Liver (tissue), 3 donors: ENCODE data around the gene CACNG4.

Source experiments
- EGR1 ChIP-seq, 2 donors: IDR thresholded peaks; 2 replicates each; pipeline ENCODE4 v1.6.1; 2016 to 2018; ENCODE audit warnings: antibody characterized with exemption in 2 of 2, low read depth in 2 of 2
- FOXA1 ChIP-seq: IDR thresholded peaks from 2 replicates; pipeline ENCODE4 v1.6.1; 2016; ENCODE audit warnings: antibody characterized with exemption
- GABPA ChIP-seq, 2 donors: IDR thresholded peaks in 1 of 2; conservative IDR thresholded peaks in 1 of 2; 2 replicates each; pipeline ENCODE4 v1.6.1; 2016; ENCODE audit warnings: antibody characterized with exemption in 2 of 2, mild to moderate bottlenecking in 1 of 2, moderate library complexity in 1 of 2
- HNF4A ChIP-seq, 2 donors: conservative IDR thresholded peaks; 2 replicates each; pipeline ENCODE4 v1.6.1; 2016; ENCODE audit warnings: antibody characterized with exemption in 2 of 2, mild to moderate bottlenecking in 2 of 2
- JUND ChIP-seq, 2 donors: IDR thresholded peaks; 2 replicates each; pipeline ENCODE4 v1.6.1; 2016; ENCODE audit warnings: antibody characterized with exemption in 2 of 2
- RAD21 ChIP-seq, 2 donors: IDR thresholded peaks; 2 replicates each; pipeline ENCODE4 v1.6.1; 2016; ENCODE audit warnings: antibody characterized with exemption in 2 of 2, mild to moderate bottlenecking in 2 of 2
- RXRA ChIP-seq, 2 donors: IDR thresholded peaks; 2 replicates each; pipeline ENCODE4 v1.6.1; 2017 to 2018; ENCODE audit warnings: antibody characterized with exemption in 2 of 2, mild to moderate bottlenecking in 1 of 2
- SP1 ChIP-seq: IDR thresholded peaks from 2 replicates; pipeline ENCODE4 v1.6.1; 2018; ENCODE audit warnings: antibody characterized with exemption, mild to moderate bottlenecking
- TAF1 ChIP-seq: conservative IDR thresholded peaks from 2 replicates; pipeline ENCODE4 v1.6.1; 2016; ENCODE audit warnings: antibody characterized with exemption, mild to moderate bottlenecking
- YY1 ChIP-seq: IDR thresholded peaks from 2 replicates; pipeline ENCODE4 v1.6.1; 2016; ENCODE audit warnings: antibody characterized with exemption, mild to moderate bottlenecking
- TF ChIP-seq, protein P1 (sequence below): fragments of 150-350 bp; IDR thresholded peaks from 2 replicates; pipeline ENCODE4 v1.5.1; 2017; ENCODE audit warnings: improper control_type of control experiment, low read depth, low read length; ENCODE audit not compliant: missing input control
- TF ChIP-seq, protein P2 (sequence below): IDR thresholded peaks from 2 replicates; pipeline ENCODE4 v1.6.1; 2016; ENCODE audit warnings: antibody characterized with exemption
- TF ChIP-seq, protein P3 (sequence below): IDR thresholded peaks from 2 replicates; pipeline ENCODE4 v1.6.1; 2016; ENCODE audit warnings: antibody characterized with exemption
- TF ChIP-seq, protein P4 (sequence below): IDR thresholded peaks from 2 replicates; pipeline ENCODE4 v1.6.1; 2016; ENCODE audit warnings: antibody characterized with exemption, mild to moderate bottlenecking
- donor health status: healthy.
- donor health status: healthy.

DNA sequence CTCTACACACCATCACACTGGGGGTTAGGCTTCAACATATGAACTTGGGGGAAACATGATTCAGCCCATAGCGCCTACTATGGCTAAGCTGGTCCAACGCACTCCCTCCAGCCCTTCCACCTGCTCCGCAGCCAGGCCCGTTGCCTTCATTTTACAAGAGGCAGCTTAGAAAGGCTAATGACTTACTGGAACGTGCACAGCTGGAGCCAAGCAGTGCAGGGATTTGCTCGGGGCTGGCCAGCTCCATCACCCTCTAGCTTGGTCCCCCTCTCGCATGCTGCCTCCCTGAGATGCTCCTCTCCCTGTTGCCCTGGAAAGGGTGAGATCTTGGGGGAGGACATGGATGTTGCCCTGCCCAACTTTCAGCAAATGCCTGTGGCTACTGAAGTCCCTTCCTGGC lies 77.0 kb downstream of the CACNG4 start:
- TF ChIP-seq, protein P1, sequence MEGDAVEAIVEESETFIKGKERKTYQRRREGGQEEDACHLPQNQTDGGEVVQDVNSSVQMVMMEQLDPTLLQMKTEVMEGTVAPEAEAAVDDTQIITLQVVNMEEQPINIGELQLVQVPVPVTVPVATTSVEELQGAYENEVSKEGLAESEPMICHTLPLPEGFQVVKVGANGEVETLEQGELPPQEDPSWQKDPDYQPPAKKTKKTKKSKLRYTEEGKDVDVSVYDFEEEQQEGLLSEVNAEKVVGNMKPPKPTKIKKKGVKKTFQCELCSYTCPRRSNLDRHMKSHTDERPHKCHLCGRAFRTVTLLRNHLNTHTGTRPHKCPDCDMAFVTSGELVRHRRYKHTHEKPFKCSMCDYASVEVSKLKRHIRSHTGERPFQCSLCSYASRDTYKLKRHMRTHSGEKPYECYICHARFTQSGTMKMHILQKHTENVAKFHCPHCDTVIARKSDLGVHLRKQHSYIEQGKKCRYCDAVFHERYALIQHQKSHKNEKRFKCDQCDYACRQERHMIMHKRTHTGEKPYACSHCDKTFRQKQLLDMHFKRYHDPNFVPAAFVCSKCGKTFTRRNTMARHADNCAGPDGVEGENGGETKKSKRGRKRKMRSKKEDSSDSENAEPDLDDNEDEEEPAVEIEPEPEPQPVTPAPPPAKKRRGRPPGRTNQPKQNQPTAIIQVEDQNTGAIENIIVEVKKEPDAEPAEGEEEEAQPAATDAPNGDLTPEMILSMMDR: no peak
- TF ChIP-seq SP1: no peak
- TF ChIP-seq, protein P2, sequence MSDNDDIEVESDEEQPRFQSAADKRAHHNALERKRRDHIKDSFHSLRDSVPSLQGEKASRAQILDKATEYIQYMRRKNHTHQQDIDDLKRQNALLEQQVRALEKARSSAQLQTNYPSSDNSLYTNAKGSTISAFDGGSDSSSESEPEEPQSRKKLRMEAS: no peak
- TF ChIP-seq, protein P3, sequence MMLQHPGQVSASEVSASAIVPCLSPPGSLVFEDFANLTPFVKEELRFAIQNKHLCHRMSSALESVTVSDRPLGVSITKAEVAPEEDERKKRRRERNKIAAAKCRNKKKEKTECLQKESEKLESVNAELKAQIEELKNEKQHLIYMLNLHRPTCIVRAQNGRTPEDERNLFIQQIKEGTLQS: no peak
- TF ChIP-seq HNF4A (conservative IDR thresholded peaks at IDR 0.05): no peak
- TF ChIP-seq FOXA1: no peak
- TF ChIP-seq RAD21 (IDR thresholded peaks at IDR 0.05): no peak
- TF ChIP-seq, protein P4, sequence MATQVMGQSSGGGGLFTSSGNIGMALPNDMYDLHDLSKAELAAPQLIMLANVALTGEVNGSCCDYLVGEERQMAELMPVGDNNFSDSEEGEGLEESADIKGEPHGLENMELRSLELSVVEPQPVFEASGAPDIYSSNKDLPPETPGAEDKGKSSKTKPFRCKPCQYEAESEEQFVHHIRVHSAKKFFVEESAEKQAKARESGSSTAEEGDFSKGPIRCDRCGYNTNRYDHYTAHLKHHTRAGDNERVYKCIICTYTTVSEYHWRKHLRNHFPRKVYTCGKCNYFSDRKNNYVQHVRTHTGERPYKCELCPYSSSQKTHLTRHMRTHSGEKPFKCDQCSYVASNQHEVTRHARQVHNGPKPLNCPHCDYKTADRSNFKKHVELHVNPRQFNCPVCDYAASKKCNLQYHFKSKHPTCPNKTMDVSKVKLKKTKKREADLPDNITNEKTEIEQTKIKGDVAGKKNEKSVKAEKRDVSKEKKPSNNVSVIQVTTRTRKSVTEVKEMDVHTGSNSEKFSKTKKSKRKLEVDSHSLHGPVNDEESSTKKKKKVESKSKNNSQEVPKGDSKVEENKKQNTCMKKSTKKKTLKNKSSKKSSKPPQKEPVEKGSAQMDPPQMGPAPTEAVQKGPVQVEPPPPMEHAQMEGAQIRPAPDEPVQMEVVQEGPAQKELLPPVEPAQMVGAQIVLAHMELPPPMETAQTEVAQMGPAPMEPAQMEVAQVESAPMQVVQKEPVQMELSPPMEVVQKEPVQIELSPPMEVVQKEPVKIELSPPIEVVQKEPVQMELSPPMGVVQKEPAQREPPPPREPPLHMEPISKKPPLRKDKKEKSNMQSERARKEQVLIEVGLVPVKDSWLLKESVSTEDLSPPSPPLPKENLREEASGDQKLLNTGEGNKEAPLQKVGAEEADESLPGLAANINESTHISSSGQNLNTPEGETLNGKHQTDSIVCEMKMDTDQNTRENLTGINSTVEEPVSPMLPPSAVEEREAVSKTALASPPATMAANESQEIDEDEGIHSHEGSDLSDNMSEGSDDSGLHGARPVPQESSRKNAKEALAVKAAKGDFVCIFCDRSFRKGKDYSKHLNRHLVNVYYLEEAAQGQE: no peak
- no peak for TF ChIP-seq TAF1
- TF ChIP-seq EGR1 (IDR thresholded peaks at IDR 0.05; ENCODE audit: low read depth in 2 of 2): no peak
- no peak for TF ChIP-seq JUND (IDR thresholded peaks at IDR 0.05)
- no peak for TF ChIP-seq GABPA (IDR thresholded peaks at IDR 0.05 in 1 of 2, conservative IDR thresholded peaks at IDR 0.05 in 1 of 2)
- no peak for TF ChIP-seq RXRA (IDR thresholded peaks at IDR 0.05)
- no peak for TF ChIP-seq YY1
